Measurements from ENCODE around the gene AGPS.

DNA sequence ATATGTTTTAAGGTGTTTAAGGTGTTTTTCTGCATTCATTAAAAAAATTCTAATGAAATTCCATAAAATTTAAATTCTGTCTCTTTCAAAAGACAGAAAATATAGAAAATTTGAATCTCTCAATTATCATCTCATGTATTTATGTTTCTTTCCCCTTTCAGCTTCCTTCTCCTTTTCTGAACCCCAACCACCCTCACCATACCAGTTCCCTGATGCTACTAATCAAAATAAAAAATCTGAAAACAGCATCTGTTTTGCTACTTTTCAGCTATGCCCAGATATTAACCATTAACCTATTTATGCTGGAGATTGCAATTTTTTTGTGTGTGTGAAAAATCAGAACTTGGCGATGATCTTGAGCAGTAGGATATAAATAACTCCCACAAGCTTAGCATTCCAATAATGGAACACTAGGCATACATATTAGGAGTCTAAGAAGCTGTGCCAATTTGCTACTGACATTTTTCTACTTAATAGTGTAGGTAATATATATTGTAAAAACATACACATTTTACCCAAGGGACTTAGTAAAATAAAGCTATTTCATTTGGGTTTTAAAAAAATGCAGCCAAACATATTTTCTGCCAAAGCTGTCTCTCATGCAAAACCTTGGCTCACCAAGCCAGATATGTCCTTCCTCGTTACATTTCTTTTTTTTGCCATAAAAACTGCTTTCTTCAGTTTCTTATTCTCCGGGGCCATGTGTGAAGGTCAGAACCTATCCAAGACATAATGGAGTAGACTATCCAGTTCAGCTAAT, 32.6 kb upstream of the AGPS start:
- TF ChIP-seq, protein P1, sequence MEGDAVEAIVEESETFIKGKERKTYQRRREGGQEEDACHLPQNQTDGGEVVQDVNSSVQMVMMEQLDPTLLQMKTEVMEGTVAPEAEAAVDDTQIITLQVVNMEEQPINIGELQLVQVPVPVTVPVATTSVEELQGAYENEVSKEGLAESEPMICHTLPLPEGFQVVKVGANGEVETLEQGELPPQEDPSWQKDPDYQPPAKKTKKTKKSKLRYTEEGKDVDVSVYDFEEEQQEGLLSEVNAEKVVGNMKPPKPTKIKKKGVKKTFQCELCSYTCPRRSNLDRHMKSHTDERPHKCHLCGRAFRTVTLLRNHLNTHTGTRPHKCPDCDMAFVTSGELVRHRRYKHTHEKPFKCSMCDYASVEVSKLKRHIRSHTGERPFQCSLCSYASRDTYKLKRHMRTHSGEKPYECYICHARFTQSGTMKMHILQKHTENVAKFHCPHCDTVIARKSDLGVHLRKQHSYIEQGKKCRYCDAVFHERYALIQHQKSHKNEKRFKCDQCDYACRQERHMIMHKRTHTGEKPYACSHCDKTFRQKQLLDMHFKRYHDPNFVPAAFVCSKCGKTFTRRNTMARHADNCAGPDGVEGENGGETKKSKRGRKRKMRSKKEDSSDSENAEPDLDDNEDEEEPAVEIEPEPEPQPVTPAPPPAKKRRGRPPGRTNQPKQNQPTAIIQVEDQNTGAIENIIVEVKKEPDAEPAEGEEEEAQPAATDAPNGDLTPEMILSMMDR (IDR thresholded peaks at IDR 0.05; ENCODE audit: borderline replicate concordance, extremely low read depth, low read length, poor library complexity, severe bottlenecking) = no peak
- no peak for TF ChIP-seq EZH2 (IDR thresholded peaks at IDR 0.05; ENCODE audit: borderline replicate concordance, low read depth, low read length, severe bottlenecking)

Measured in DND-41 (cell line).